ENCODE data around the gene HSPB9.

Gene HSPB9

GRCh38 chr17:42120770-42121769, 1.5 kb upstream of the HSPB9 start, which contains the start of gene KAT2A:
TSS of gene KAT2A (minus strand) at chr17:42121367. CDS start at chr17:42121304, 63 bp downstream.
- DNase-seq (ENCODE audit: low read depth, low spot score), result no peak
- peak within 1 kb of the TSS; percentile 62 for H3K4me3 ChIP-seq (ENCODE audit: low read depth, low read length)
- no peak for TF ChIP-seq CTCF (IDR thresholded peaks at IDR 0.05; ENCODE audit: insufficient read depth, low read length, missing control alignments)
- ChIA-PET CTCF (interaction anchor here (0.9 to 25.6 kb wide), 12 partner anchors 9 to 268 kb away, joined by 3 to 451 read pairs (median 4); partner anchors contain the start of genes CNP, DHX58, DNAJC7 and NKIRAS2), POLR2A (interaction anchor here (0.5 to 1.4 kb wide), 4 partner anchors 8 to 35 kb away, joined by 3 to 4 read pairs (median 4); partner anchors contain the start of gene ZNF385C)

- ChIA-PET POLR2A (no interaction called here), CTCF (interaction anchor here (1.3 kb wide), 1 partner anchor 30 kb away, joined by 3 read pairs; no protein-coding TSS in a partner anchor)
- no peak for TF ChIP-seq CTCF (IDR thresholded peaks at IDR 0.05; ENCODE audit: insufficient read depth, low read length, missing control alignments)
- DNase-seq (ENCODE audit: low read depth, low spot score), result no peak
- H3K4me3 ChIP-seq (ENCODE audit: low read depth, low read length), result no peak overlapping the region
These were observed 1.7 kb downstream of the HSPB9 start for GRCh38 chr17:42124256-42124655.

GRCh38 chr17:42125565-42125964, 3.0 kb downstream of the HSPB9 start:
- no peak overlapping the region for H3K4me3 ChIP-seq (ENCODE audit: low read depth, low read length)
- CTCF ChIA-PET, result interaction anchor here (0.9 to 1.4 kb wide), 2 partner anchors 17 to 97 kb away, joined by 3 read pairs; no protein-coding TSS in a partner anchor
- no peak for TF ChIP-seq CTCF (IDR thresholded peaks at IDR 0.05; ENCODE audit: insufficient read depth, low read length, missing control alignments)
- POLR2A ChIA-PET, result no interaction called here
- no peak for DNase-seq (ENCODE audit: low read depth, low spot score)

- CTCF ChIA-PET, result interaction anchor here (1.4 to 1.7 kb wide), 2 partner anchors 9 to 96 kb away, joined by 3 to 5 read pairs; no protein-coding TSS in a partner anchor
- POLR2A ChIA-PET, result no interaction called here
- H3K4me3 ChIP-seq (ENCODE audit: low read depth, low read length), result no peak overlapping the region
- no peak for TF ChIP-seq CTCF (IDR thresholded peaks at IDR 0.05; ENCODE audit: insufficient read depth, low read length, missing control alignments)
- DNase-seq (ENCODE audit: low read depth, low spot score), result no peak
These were observed 4.2 kb downstream of the HSPB9 start for GRCh38 chr17:42126836-42127235.

GRCh38 chr17:42127414-42127813, 4.8 kb downstream of the HSPB9 start:
- H3K4me3 ChIP-seq (ENCODE audit: low read depth, low read length), result no peak overlapping the region
- DNase-seq (ENCODE audit: low read depth, low spot score), result no peak
- CTCF ChIA-PET, result interaction anchor here (1.0 to 1.7 kb wide), 2 partner anchors 9 to 24 kb away, joined by 3 to 5 read pairs; no protein-coding TSS in a partner anchor
- POLR2A ChIA-PET, result no interaction called here
- TF ChIP-seq CTCF (IDR thresholded peaks at IDR 0.05; ENCODE audit: insufficient read depth, low read length, missing control alignments), result no peak

Measured in AG04449 (cell line).